ENCODE results near the gene AHI1. TPM values are rescaled to one million over a fixed set of nuclear protein-coding genes. Genes with fewer than 3 reads are reported as not detected.
"Not testable (repeated sequence)": the region's sequence is repeated elsewhere in the genome, so short reads cannot be mapped to it uniquely, and the experiment has no call there.

The AHI1 gene
- total RNA-seq, 1 donor from 2014 or later, result 160 TPM

DNA sequence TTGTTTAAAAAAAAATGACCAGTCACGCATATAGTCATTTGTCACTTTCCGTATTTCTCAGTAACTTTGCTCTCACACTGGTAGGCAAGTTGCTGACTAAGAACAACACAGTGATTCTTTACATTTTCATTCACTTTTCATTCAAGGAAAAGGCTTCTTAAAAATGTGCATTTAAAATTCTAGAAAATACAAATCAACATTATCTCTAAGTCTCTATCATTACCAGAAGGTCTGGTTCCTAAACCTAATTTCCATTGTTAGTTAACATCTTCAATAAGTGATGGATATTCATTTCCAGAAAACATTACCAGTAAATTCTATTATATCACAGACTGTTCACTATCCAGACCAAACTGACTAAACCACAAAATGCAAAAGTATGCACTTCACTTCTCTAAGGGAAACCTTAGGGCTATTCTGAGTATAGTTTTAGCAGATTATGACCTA is 115.3 kb downstream of the AHI1 start:
- Mint-ChIP-seq H3K4me3 (no peak overlapping the region), H3K9me3 (no peaks in the 10 kb centered on the region), H3K27ac (no peak overlapping the region), H3K4me1 (peaks cover 4% of the 10 kb centered on the region), H3K27me3 (no peaks in the 10 kb centered on the region), H3K36me3 (ENCODE audit: low read depth) (peaks cover 13% of the 10 kb centered on the region)
- DNase-seq, result no peak
- intact Hi-C loops (cut with micrococcal nuclease), result no loop called here

- Mint-ChIP-seq H3K36me3 (ENCODE audit: low read depth) (peaks cover 17% of the 10 kb centered on the region), H3K27me3 (no peaks in the 10 kb centered on the region), H3K9me3 (no peaks in the 10 kb centered on the region), H3K4me1 (peaks cover 4% of the 10 kb centered on the region), H3K4me3 (no peak overlapping the region), H3K27ac (no peak overlapping the region)
- DNase-seq, result no peak
- intact Hi-C loops (cut with micrococcal nuclease), result no loop called here
These were observed 116.7 kb downstream of the AHI1 start for GRCh38 chr6:135380793-135381192.

DNA sequence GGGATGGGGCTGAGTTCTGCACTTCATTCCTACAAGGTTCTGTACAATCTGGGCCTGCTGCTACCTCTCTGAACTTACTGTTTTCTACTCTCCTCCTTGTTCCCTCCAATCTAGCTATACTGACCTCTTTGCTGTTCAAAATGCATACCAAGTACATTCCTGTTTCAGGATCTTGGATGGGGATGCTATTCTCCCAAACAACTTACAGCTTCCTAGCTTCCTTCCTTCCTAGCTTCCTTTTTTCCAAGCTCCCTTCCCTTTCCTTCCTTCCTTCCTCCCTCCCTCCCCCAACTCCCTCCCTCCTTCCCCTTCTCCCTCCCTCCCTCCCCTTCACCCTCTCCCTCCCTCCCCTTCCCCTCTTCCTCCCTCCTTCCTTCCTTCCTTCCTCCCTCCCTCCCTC is 117.9 kb downstream of the AHI1 start:
- no peak overlapping the region for H3K27ac Mint-ChIP-seq
- H3K9me3 Mint-ChIP-seq, result no peaks in the 10 kb centered on the region
- H3K4me1 Mint-ChIP-seq, result peaks cover 4% of the 10 kb centered on the region
- H3K4me3 Mint-ChIP-seq, result no peak overlapping the region
- H3K27me3 Mint-ChIP-seq, result no peaks in the 10 kb centered on the region
- intact Hi-C loops (cut with micrococcal nuclease), result no loop called here
- peaks cover 11% of the 10 kb centered on the region for H3K36me3 Mint-ChIP-seq (ENCODE audit: low read depth)
- no peak for DNase-seq

DNA sequence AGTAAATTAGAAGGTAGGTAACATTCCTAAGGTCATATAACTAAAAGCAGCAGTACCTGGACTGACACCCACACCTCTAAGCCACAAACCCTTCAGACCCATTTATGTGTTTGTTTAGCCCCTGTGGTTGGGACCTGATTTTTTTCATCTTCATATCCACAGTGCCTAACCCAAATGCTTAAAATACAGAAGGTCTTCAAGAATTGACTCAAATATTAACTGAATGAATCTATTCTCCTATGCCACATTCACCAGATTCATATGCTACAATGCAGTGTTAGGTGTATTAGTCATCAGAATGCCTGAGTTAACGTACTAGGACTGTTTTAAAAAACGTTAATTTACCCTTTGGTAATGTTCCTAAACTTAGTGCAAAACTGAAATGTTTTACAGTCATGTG is 124.8 kb downstream of the AHI1 start:
- no peak overlapping the region for H3K4me3 Mint-ChIP-seq
- peaks cover 24% of the 10 kb centered on the region for H3K9me3 Mint-ChIP-seq
- no peak overlapping the region for H3K27ac Mint-ChIP-seq
- DNase-seq, result no peak
- H3K36me3 Mint-ChIP-seq (ENCODE audit: low read depth), result peaks cover 45% of the 10 kb centered on the region
- peaks cover 2% of the 10 kb centered on the region for H3K4me1 Mint-ChIP-seq
- intact Hi-C loops (cut with micrococcal nuclease), result no loop called here
- no peaks in the 10 kb centered on the region for H3K27me3 Mint-ChIP-seq

GRCh38 chr6:135363622-135364021 is 133.9 kb downstream of the AHI1 start:
- DNase-seq; H3K27me3 Mint-ChIP-seq; H3K27ac Mint-ChIP-seq; H3K4me3 Mint-ChIP-seq; H3K4me1 Mint-ChIP-seq; intact Hi-C loops (cut with micrococcal nuclease): not testable (repeated sequence)
- H3K36me3 Mint-ChIP-seq (ENCODE audit: low read depth), result peaks cover 24% of the 10 kb centered on the region
- peaks cover 18% of the 10 kb centered on the region for H3K9me3 Mint-ChIP-seq

DNA sequence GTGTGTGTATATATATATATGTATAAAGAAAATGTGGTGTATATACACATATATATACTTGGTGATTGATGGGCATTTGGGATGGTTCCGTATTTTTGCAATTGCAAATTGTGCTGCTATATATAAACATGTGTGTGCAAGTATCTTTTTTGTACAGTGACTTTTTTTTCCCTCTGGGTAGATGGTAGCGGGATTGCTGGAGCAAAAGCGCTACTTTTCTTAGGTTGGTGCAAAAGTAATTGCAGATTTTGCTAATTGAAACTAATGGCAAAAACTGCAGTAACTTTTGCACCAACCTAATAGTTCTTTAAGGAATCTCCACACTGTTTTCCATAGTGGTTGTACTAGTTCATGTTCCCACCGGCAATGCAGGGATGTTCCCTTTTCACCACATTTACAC is 135.4 kb downstream of the AHI1 start:
- Mint-ChIP-seq H3K9me3 (peaks cover 11% of the 10 kb centered on the region), H3K36me3 (ENCODE audit: low read depth) (peaks cover 15% of the 10 kb centered on the region), H3K27me3 (no peaks in the 10 kb centered on the region), H3K27ac (no peak overlapping the region), H3K4me1 (peaks cover 4% of the 10 kb centered on the region), H3K4me3 (no peak overlapping the region)
- intact Hi-C loops (cut with micrococcal nuclease), result no loop called here
- DNase-seq, result no peak

GRCh38 chr6:135360222-135360621 is 137.3 kb downstream of the AHI1 start:
- Mint-ChIP-seq H3K27me3 (no peaks in the 10 kb centered on the region), H3K9me3 (peaks cover 5% of the 10 kb centered on the region), H3K4me3 (no peak overlapping the region), H3K27ac (no peak overlapping the region), H3K4me1 (peaks cover 4% of the 10 kb centered on the region), H3K36me3 (ENCODE audit: low read depth) (peaks cover 15% of the 10 kb centered on the region)
- DNase-seq, result no peak
- intact Hi-C loops (cut with micrococcal nuclease), result no loop called here

DNA sequence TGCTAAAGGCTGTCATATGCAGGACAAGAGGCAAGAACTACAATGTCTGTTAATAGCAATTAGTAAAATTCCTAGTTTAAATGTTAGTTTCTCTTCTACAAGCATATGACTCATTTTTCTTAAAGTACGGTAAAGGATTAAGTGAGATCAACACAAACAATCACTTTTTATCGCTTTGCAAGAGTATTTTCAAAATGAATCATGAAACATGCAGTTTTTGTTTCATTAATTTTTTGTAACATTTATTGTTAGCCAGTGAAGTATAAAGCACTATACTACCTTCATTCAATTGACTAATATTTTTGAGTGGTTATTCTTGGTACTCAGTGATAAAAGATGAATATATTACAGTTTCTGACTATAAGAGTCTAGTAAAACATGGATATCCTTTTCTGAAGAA is 138.6 kb downstream of the AHI1 start:
- Mint-ChIP-seq H3K27ac (no peak overlapping the region), H3K4me3 (no peak overlapping the region), H3K4me1 (peaks cover 4% of the 10 kb centered on the region), H3K36me3 (ENCODE audit: low read depth) (peaks cover 10% of the 10 kb centered on the region), H3K9me3 (no peaks in the 10 kb centered on the region), H3K27me3 (no peaks in the 10 kb centered on the region)
- DNase-seq, result no peak
- intact Hi-C loops (cut with micrococcal nuclease), result no loop called here

- Mint-ChIP-seq H3K9me3 (no peaks in the 10 kb centered on the region), H3K4me3 (no peak overlapping the region), H3K27ac (no peak overlapping the region), H3K4me1 (peaks cover 4% of the 10 kb centered on the region), H3K36me3 (ENCODE audit: low read depth) (peaks cover 10% of the 10 kb centered on the region), H3K27me3 (no peaks in the 10 kb centered on the region)
- DNase-seq, result no peak
- intact Hi-C loops (cut with micrococcal nuclease), result no loop called here
These were observed 139.2 kb downstream of the AHI1 start for GRCh38 chr6:135358251-135358821.

DNA sequence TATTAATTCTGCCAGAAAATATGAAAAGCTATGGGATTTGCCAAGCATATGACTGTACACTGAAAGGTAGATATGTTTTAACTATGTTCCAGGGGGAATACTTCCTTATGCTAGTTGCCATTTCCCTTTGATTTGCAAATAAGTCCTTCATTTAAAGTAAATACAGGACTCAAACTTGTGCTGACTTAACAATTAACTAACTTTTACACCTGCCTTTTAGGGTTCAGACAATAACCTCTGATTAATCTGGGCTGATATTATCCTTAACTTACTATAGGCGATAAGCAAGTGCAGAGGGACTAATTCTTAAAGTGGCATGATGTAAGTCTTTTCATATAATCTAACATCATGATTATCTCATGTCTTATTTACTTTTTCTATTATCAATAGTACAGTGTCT is 143.1 kb downstream of the AHI1 start:
- Mint-ChIP-seq H3K36me3 (ENCODE audit: low read depth) (peaks cover 14% of the 10 kb centered on the region), H3K9me3 (no peaks in the 10 kb centered on the region), H3K27ac (no peak overlapping the region)

DNA sequence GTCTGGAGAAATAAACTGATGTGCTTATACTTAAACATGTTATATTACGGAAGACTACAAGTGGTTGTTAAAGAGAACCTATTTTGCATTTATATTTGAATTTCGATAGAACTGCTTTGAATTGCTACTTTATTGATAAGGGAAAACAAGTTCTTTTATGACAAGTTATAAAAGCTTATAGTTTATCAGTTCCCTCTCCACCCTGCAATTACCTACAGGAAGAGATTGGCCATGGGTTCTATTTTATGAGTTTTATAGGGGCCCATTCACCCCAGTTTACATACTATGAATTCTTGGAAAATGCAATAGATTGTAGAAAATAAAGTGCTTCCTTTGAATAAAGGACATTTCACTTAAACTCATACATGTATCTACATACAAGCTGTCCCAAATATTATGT is 144.4 kb downstream of the AHI1 start:
- DNase-seq, result no peak
- Mint-ChIP-seq H3K4me3 (no peak overlapping the region), H3K27ac (no peak overlapping the region), H3K36me3 (ENCODE audit: low read depth) (peaks cover 10% of the 10 kb centered on the region), H3K9me3 (no peaks in the 10 kb centered on the region), H3K27me3 (no peaks in the 10 kb centered on the region), H3K4me1 (no peaks in the 10 kb centered on the region)
- intact Hi-C loops (cut with micrococcal nuclease), result no loop called here

More for the DNA sequence above, 143.1 kb downstream of the AHI1 start:
- Mint-ChIP-seq H3K27me3 (no peaks in the 10 kb centered on the region), H3K4me1 (peaks cover 4% of the 10 kb centered on the region), H3K4me3 (no peak overlapping the region)
- DNase-seq, result no peak
- intact Hi-C loops (cut with micrococcal nuclease), result no loop called here

DNA sequence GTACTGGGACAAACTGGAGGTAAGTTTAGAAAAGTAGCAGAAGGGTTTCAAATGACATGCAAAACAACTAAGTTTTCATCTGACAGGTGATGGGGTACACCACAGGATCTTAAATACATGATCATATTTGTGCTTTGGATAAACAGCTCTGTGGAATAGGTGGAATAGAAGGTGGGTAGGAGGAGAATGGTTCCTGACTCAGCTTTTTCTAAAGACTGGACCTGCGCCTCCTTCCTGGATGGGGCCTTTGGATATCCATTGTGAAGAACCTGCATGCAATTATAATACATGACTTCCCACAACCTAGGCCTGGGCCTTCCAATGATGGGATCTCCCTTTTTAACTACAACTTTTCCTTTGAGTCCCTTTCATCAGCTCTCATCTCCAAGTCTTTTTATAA is 145.9 kb downstream of the AHI1 start:
- no peak for DNase-seq
- Mint-ChIP-seq H3K4me1 (peaks cover 4% of the 10 kb centered on the region), H3K27ac (no peak overlapping the region), H3K9me3 (no peaks in the 10 kb centered on the region), H3K4me3 (no peak overlapping the region), H3K36me3 (ENCODE audit: low read depth) (peaks cover 10% of the 10 kb centered on the region), H3K27me3 (no peaks in the 10 kb centered on the region)
- intact Hi-C loops (cut with micrococcal nuclease), result no loop called here

- intact Hi-C loops (cut with micrococcal nuclease), result no loop called here
- no peak overlapping the region for H3K27ac Mint-ChIP-seq
These were observed 149.7 kb downstream of the AHI1 start for GRCh38 chr6:135347887-135348286.

DNA sequence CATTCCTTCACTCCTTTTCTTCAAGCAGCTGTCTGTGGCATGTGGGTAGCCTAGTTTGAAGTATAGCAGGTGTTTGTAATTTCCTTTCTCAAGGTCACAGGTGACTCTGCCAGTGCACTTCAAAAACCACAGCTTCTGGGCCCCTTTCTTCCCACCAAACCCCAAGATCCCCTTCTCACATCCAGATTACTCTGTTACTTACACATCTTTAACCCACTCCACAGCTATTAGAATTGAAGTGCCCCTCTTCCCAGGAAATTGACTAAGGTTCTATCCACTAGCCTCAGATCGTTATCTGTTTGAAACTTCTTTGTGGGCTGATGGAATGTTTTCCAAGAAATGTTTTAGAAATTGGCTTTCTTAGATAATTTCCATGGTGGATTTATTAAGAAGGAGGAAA is 150.8 kb downstream of the AHI1 start:
- Mint-ChIP-seq H3K27ac (no peak overlapping the region), H3K4me3 (no peak overlapping the region), H3K27me3 (no peaks in the 10 kb centered on the region), H3K9me3 (no peaks in the 10 kb centered on the region), H3K4me1 (peaks cover 6% of the 10 kb centered on the region), H3K36me3 (ENCODE audit: low read depth) (peaks cover 18% of the 10 kb centered on the region)
- intact Hi-C loops (cut with micrococcal nuclease), result no loop called here
- DNase-seq, result no peak

More at GRCh38 chr6:135347887-135348286, 149.7 kb downstream of the AHI1 start:
- no peak for DNase-seq
- Mint-ChIP-seq H3K4me3 (no peak overlapping the region), H3K27me3 (no peaks in the 10 kb centered on the region), H3K36me3 (ENCODE audit: low read depth) (peaks cover 18% of the 10 kb centered on the region), H3K9me3 (no peaks in the 10 kb centered on the region), H3K4me1 (peaks cover 6% of the 10 kb centered on the region)

- no peaks in the 10 kb centered on the region for H3K9me3 Mint-ChIP-seq
- no peak overlapping the region for H3K4me3 Mint-ChIP-seq
- DNase-seq, result no peak
- H3K27me3 Mint-ChIP-seq, result no peaks in the 10 kb centered on the region
- peaks cover 6% of the 10 kb centered on the region for H3K4me1 Mint-ChIP-seq
- H3K27ac Mint-ChIP-seq, result no peak overlapping the region
- intact Hi-C loops (cut with micrococcal nuclease), result no loop called here
- peaks cover 18% of the 10 kb centered on the region for H3K36me3 Mint-ChIP-seq (ENCODE audit: low read depth)
These were observed 153.0 kb downstream of the AHI1 start for GRCh38 chr6:135344526-135344925.

All from activated CD4-positive, alpha-beta T cell treated with anti-CD3 and anti-CD28 coated beads, Interleukin-2, amount 10 ng/mL, durations not matched to agents 24 days and 14 days (primary cell).